NCI-H1092 treated with DMSO at 0.1 percent for 48 hours (cell line): ENCODE data around the gene GPATCH8.
"Not testable (repeated sequence)": the region's sequence is repeated elsewhere in the genome, so short reads cannot be mapped to it uniquely, and the experiment has no call there.

ENCODE experiments used
- DNase-seq: peaks from one replicate; lab custom pipeline; 2025; lab: John Stamatoyannopoulos, UW

GPATCH8 gene

GRCh38 chr17:44396946-44397345, 106.3 kb downstream of the GPATCH8 start:
- no peak for DNase-seq

- no peak for DNase-seq
These were observed 108.4 kb downstream of the GPATCH8 start for GRCh38 chr17:44394833-44395232.

GRCh38 chr17:44394112-44394511, 109.1 kb downstream of the GPATCH8 start:
- DNase-seq: not testable (repeated sequence)

- no peak for DNase-seq
These were observed 112.8 kb downstream of the GPATCH8 start for GRCh38 chr17:44390250-44390870.

GRCh38 chr17:44389723-44390202, 113.4 kb downstream of the GPATCH8 start:
- no peak for DNase-seq

GRCh38 chr17:44389281-44389680, 113.9 kb downstream of the GPATCH8 start, which contains the start of gene ITGA2B:
TSS of gene ITGA2B (minus strand) at chr17:44389649. CDS start at chr17:44389473, 176 bp downstream.
- DNase-seq: no peak

- no peak for DNase-seq
These were observed 115.4 kb downstream of the GPATCH8 start for GRCh38 chr17:44387804-44388203.

GRCh38 chr17:44386182-44386525, 117.1 kb downstream of the GPATCH8 start:
- peak; percentile 15 for DNase-seq

GRCh38 chr17:44385287-44386181, 117.7 kb downstream of the GPATCH8 start:
- DNase-seq: peak; percentile 44

GRCh38 chr17:44384823-44385286, 118.4 kb downstream of the GPATCH8 start:
- no peak for DNase-seq

- no peak for DNase-seq
These were observed 118.9 kb downstream of the GPATCH8 start for GRCh38 chr17:44384281-44384822.

- no peak for DNase-seq
These were observed 119.3 kb downstream of the GPATCH8 start for GRCh38 chr17:44383861-44384260.

GRCh38 chr17:44383363-44383762, 119.8 kb downstream of the GPATCH8 start:
- DNase-seq: no peak

GRCh38 chr17:44382917-44383316, 120.3 kb downstream of the GPATCH8 start:
- DNase-seq: no peak

GRCh38 chr17:44381810-44382305, 121.3 kb downstream of the GPATCH8 start:
- DNase-seq: no peak

GRCh38 chr17:44380767-44381166, 122.4 kb downstream of the GPATCH8 start:
- no peak for DNase-seq

- no peak for DNase-seq
These were observed 123.3 kb downstream of the GPATCH8 start for GRCh38 chr17:44379887-44380286.

GRCh38 chr17:44378171-44378705, 125.0 kb downstream of the GPATCH8 start:
- DNase-seq: no peak

- no peak for DNase-seq
These were observed 126.4 kb downstream of the GPATCH8 start for GRCh38 chr17:44376779-44377178.

- no peak for DNase-seq
These were observed 127.1 kb downstream of the GPATCH8 start for GRCh38 chr17:44376124-44376523.

GRCh38 chr17:44375196-44376017, 127.8 kb downstream of the GPATCH8 start:
- no peak for DNase-seq
